ENCODE data around the gene EYS.

Gene EYS

GRCh38 chr6:64890609-64891008 is 816.4 kb downstream of the EYS start:
- Histone ChIP-seq H3K9ac (ENCODE audit: insufficient read length, low read depth) (no peak overlapping the region), H3K9me3 (ENCODE audit: insufficient read depth, low read length) (no peaks in the 10 kb centered on the region), H3K4me1 (ENCODE audit: insufficient read depth, insufficient read length) (no peaks in the 10 kb centered on the region), H3K36me3 (ENCODE audit: insufficient read depth, insufficient read length, low read length) (no peaks in the 10 kb centered on the region), H3K4me3 (ENCODE audit: insufficient read length, low read depth) (no peak overlapping the region), H3K27me3 (ENCODE audit: insufficient read depth, insufficient read length) (no peaks in the 10 kb centered on the region)
- no peak for DNase-seq (ENCODE audit: low read depth, low spot score)
- TF ChIP-seq ZNF274 (IDR thresholded peaks at IDR 0.05; ENCODE audit: low read depth, low read length) (no peak), SUZ12 (IDR thresholded peaks at IDR 0.05; ENCODE audit: extremely low read depth, insufficient read depth, insufficient read length) (no peak), YY1 (IDR thresholded peaks at IDR 0.05; ENCODE audit: insufficient read depth, insufficient read length) (no peak)

- TF ChIP-seq ZNF274 (IDR thresholded peaks at IDR 0.05; ENCODE audit: low read depth, low read length) (no peak), SUZ12 (IDR thresholded peaks at IDR 0.05; ENCODE audit: extremely low read depth, insufficient read depth, insufficient read length) (no peak), YY1 (IDR thresholded peaks at IDR 0.05; ENCODE audit: insufficient read depth, insufficient read length) (no peak)
- DNase-seq (ENCODE audit: low read depth, low spot score), result no peak
- H3K27me3 ChIP-seq (ENCODE audit: insufficient read depth, insufficient read length), result no peaks in the 10 kb centered on the region
- H3K4me3 ChIP-seq (ENCODE audit: insufficient read length, low read depth), result no peak overlapping the region
- no peaks in the 10 kb centered on the region for H3K36me3 ChIP-seq (ENCODE audit: insufficient read depth, insufficient read length, low read length)
- H3K9me3 ChIP-seq (ENCODE audit: insufficient read depth, low read length), result no peaks in the 10 kb centered on the region
- H3K4me1 ChIP-seq (ENCODE audit: insufficient read depth, insufficient read length), result no peaks in the 10 kb centered on the region
- no peak overlapping the region for H3K9ac ChIP-seq (ENCODE audit: insufficient read length, low read depth)
Observed at GRCh38 chr6:64889144-64889543, 817.9 kb downstream of the EYS start.

GRCh38 chr6:64874776-64875175 is 832.2 kb downstream of the EYS start:
- no peaks in the 10 kb centered on the region for H3K36me3 ChIP-seq (ENCODE audit: insufficient read depth, insufficient read length, low read length)
- H3K4me3 ChIP-seq (ENCODE audit: insufficient read length, low read depth), result no peak overlapping the region
- H3K9me3 ChIP-seq (ENCODE audit: insufficient read depth, low read length), result no peaks in the 10 kb centered on the region
- no peaks in the 10 kb centered on the region for H3K4me1 ChIP-seq (ENCODE audit: insufficient read depth, insufficient read length)
- no peaks in the 10 kb centered on the region for H3K27me3 ChIP-seq (ENCODE audit: insufficient read depth, insufficient read length)
- TF ChIP-seq ZNF274 (IDR thresholded peaks at IDR 0.05; ENCODE audit: low read depth, low read length) (no peak), YY1 (IDR thresholded peaks at IDR 0.05; ENCODE audit: insufficient read depth, insufficient read length) (no peak), SUZ12 (IDR thresholded peaks at IDR 0.05; ENCODE audit: extremely low read depth, insufficient read depth, insufficient read length) (no peak)
- H3K9ac ChIP-seq (ENCODE audit: insufficient read length, low read depth), result no peak overlapping the region
- DNase-seq (ENCODE audit: low read depth, low spot score), result no peak

GRCh38 chr6:64872633-64873032 is 834.4 kb downstream of the EYS start:
- no peak for DNase-seq (ENCODE audit: low read depth, low spot score)
- no peak overlapping the region for H3K4me3 ChIP-seq (ENCODE audit: insufficient read length, low read depth)
- no peaks in the 10 kb centered on the region for H3K9me3 ChIP-seq (ENCODE audit: insufficient read depth, low read length)
- no peaks in the 10 kb centered on the region for H3K36me3 ChIP-seq (ENCODE audit: insufficient read depth, insufficient read length, low read length)
- no peaks in the 10 kb centered on the region for H3K4me1 ChIP-seq (ENCODE audit: insufficient read depth, insufficient read length)
- H3K27me3 ChIP-seq (ENCODE audit: insufficient read depth, insufficient read length), result no peaks in the 10 kb centered on the region
- no peak for TF ChIP-seq ZNF274 (IDR thresholded peaks at IDR 0.05; ENCODE audit: low read depth, low read length)
- TF ChIP-seq YY1 (IDR thresholded peaks at IDR 0.05; ENCODE audit: insufficient read depth, insufficient read length), result no peak
- TF ChIP-seq SUZ12 (IDR thresholded peaks at IDR 0.05; ENCODE audit: extremely low read depth, insufficient read depth, insufficient read length), result no peak
- H3K9ac ChIP-seq (ENCODE audit: insufficient read length, low read depth), result no peak overlapping the region

GRCh38 chr6:64861039-64861651 is 845.9 kb downstream of the EYS start:
- DNase-seq (ENCODE audit: low read depth, low spot score), result no peak
- Histone ChIP-seq H3K36me3 (ENCODE audit: insufficient read depth, insufficient read length, low read length) (no peaks in the 10 kb centered on the region), H3K9ac (ENCODE audit: insufficient read length, low read depth) (no peak overlapping the region), H3K9me3 (ENCODE audit: insufficient read depth, low read length) (no peaks in the 10 kb centered on the region), H3K4me3 (ENCODE audit: insufficient read length, low read depth) (no peak overlapping the region), H3K4me1 (ENCODE audit: insufficient read depth, insufficient read length) (no peaks in the 10 kb centered on the region), H3K27me3 (ENCODE audit: insufficient read depth, insufficient read length) (no peaks in the 10 kb centered on the region)
- TF ChIP-seq YY1 (IDR thresholded peaks at IDR 0.05; ENCODE audit: insufficient read depth, insufficient read length), result no peak
- TF ChIP-seq ZNF274 (IDR thresholded peaks at IDR 0.05; ENCODE audit: low read depth, low read length), result no peak
- TF ChIP-seq SUZ12 (IDR thresholded peaks at IDR 0.05; ENCODE audit: extremely low read depth, insufficient read depth, insufficient read length), result no peak

GRCh38 chr6:64860203-64860602 is 846.8 kb downstream of the EYS start:
- DNase-seq (ENCODE audit: low read depth, low spot score), result no peak
- Histone ChIP-seq H3K36me3 (ENCODE audit: insufficient read depth, insufficient read length, low read length) (no peaks in the 10 kb centered on the region), H3K27me3 (ENCODE audit: insufficient read depth, insufficient read length) (no peaks in the 10 kb centered on the region), H3K4me1 (ENCODE audit: insufficient read depth, insufficient read length) (no peaks in the 10 kb centered on the region), H3K4me3 (ENCODE audit: insufficient read length, low read depth) (no peak overlapping the region), H3K9me3 (ENCODE audit: insufficient read depth, low read length) (no peaks in the 10 kb centered on the region), H3K9ac (ENCODE audit: insufficient read length, low read depth) (no peak overlapping the region)
- TF ChIP-seq YY1 (IDR thresholded peaks at IDR 0.05; ENCODE audit: insufficient read depth, insufficient read length), result no peak
- no peak for TF ChIP-seq SUZ12 (IDR thresholded peaks at IDR 0.05; ENCODE audit: extremely low read depth, insufficient read depth, insufficient read length)
- TF ChIP-seq ZNF274 (IDR thresholded peaks at IDR 0.05; ENCODE audit: low read depth, low read length), result no peak

GRCh38 chr6:64850121-64850520 is 856.9 kb downstream of the EYS start:
- Histone ChIP-seq H3K9me3 (ENCODE audit: insufficient read depth, low read length) (no peaks in the 10 kb centered on the region), H3K27me3 (ENCODE audit: insufficient read depth, insufficient read length) (no peaks in the 10 kb centered on the region), H3K4me3 (ENCODE audit: insufficient read length, low read depth) (no peak overlapping the region), H3K4me1 (ENCODE audit: insufficient read depth, insufficient read length) (no peaks in the 10 kb centered on the region), H3K36me3 (ENCODE audit: insufficient read depth, insufficient read length, low read length) (no peaks in the 10 kb centered on the region), H3K9ac (ENCODE audit: insufficient read length, low read depth) (no peak overlapping the region)
- no peak for DNase-seq (ENCODE audit: low read depth, low spot score)
- no peak for TF ChIP-seq ZNF274 (IDR thresholded peaks at IDR 0.05; ENCODE audit: low read depth, low read length)
- TF ChIP-seq SUZ12 (IDR thresholded peaks at IDR 0.05; ENCODE audit: extremely low read depth, insufficient read depth, insufficient read length), result no peak
- no peak for TF ChIP-seq YY1 (IDR thresholded peaks at IDR 0.05; ENCODE audit: insufficient read depth, insufficient read length)
